Fibroblast of skin of abdomen (primary cell): ENCODE measurements around the gene EHD1.
A peak's percentile ranks its signal among the peaks of the same experiment; 100 is the strongest.
"Not testable (repeated sequence)": the region's sequence is repeated elsewhere in the genome, so short reads cannot be mapped to it uniquely, and the experiment has no call there.

Experiments used
- DNase-seq: peaks from one replicate; pipeline ENCODE4 v3.0.0-alpha.2; 2013

Gene EHD1

GRCh38 chr11:64823568-64824119 lies 54.8 kb downstream of the EHD1 start:
- DNase-seq = no peak

DNA sequence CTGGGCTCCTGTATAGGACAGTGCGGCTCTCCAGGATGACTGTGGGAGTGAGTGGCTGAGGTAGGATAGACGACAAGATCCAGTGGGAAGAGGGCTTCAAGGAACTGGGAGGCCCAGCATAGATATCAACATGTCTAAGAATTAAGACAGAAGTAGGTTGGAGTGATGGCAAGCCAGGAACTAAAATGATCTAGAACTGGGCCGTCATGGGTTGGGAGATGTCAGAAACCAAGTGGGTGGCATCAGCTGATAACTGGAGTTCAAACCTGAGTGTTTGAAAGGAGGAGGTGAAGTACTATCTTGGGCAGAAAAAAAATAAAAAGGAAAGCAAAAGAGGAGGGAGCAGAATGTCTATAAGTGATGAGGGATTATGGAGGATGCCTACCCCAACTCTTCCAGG lies 60.9 kb downstream of the EHD1 start:
- DNase-seq = no peak

GRCh38 chr11:64815433-64815832 lies 63.0 kb downstream of the EHD1 start:
- not testable (repeated sequence) for DNase-seq

DNA sequence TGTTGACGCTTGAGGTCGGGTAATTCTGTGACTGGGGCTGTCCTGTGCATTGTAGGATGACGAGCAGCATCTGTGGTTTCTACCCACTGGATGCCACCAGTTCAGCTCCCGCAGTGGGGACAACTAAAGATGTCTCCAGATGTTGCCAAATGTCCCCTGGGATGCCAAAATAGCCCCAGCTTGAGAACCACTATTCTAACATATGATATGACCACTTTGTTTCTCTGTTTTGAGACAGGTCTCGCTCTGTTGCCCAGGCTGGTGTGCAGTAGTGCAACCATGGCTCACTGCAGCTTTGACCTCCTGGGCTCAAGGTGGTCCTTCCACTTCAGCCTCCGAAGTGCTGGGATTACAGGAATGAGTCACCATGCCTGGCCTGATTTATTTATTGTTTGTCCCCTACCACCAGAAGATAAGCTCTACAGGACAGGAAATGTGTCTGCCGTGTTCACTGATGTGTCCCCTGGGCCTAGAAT lies 63.7 kb downstream of the EHD1 start:
- DNase-seq = no peak

GRCh38 chr11:64813826-64814225 lies 64.6 kb downstream of the EHD1 start:
- DNase-seq = no peak

DNA sequence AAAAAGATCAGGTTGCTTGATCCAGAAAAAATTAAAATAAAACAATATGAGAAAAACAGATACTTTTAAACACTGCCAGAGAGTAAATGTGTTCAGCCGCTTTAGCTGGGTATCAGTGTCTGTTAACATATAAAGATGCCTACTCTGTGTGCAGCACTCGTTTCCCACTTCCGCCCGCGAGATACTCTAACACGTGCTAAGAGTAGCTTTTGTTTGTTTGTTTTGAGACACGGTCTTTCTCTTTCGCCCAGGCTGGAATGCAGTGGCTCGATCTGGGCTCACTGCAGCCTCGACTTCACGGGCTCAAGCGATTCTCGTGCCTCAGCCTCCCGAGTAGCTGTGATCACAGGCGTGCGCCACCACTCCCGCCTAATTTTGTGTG lies 67.5 kb downstream of the EHD1 start:
- DNase-seq = no peak

DNA sequence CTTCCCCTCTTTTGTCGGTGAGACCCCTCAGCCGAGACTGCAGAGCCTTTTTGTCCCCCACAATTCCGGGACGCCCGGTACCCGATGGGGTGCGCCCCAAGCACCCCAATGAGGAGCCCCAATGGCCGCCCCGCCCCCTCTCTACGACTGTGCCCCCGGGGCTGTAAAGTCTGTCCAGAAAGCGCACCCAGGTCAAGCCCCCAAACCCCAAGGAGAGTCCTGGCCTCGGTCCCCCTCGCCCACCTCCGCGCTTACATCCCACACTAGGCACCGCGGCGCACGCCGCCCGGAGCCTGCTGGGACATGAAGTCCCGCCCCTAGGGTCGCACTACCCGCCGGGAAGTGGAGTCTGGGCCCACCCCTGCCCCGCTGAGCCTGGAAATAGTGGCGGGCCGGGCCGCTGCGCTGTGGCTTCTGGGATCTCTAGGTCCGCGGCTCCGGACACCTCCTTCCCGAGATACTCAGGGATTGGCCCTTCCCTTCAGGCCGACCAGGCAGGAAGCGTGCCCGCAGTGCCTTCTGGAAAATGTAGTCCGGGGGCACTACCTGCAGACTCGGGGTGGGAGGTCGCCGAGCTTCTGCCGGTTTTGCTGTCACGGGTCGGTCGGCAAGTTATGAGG lies 68.0 kb downstream of the EHD1 start, which contains the start of gene MEN1:
Gene MEN1 (minus strand): TSS at position 281 of the 620 bp plus-strand sequence. CDS start 442 bp downstream, outside the sequence.
- peak; percentile 96 for DNase-seq

DNA sequence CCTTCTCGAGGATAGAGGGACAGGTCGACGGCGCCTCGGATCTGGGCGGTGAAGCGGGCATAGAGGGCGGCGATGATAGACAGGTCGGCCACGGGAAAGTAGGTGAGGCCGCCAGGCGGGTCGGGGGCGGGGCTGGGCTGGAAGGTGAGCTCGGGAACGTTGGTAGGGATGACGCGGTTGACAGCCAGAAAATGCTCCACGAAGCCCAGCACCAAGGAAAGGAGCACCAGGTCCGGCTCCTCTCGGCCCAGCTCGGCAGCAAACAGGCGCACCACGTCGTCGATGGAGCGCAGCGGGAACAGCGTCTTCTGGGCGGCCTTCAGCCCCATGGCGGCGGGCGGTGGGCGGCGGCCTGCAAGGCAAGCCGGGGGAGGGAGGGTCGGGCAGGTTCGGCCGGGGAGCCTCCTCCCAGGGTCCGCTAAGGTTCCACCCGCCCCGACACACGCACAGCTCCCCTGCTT lies 68.6 kb downstream of the EHD1 start:
- DNase-seq = no peak

DNA sequence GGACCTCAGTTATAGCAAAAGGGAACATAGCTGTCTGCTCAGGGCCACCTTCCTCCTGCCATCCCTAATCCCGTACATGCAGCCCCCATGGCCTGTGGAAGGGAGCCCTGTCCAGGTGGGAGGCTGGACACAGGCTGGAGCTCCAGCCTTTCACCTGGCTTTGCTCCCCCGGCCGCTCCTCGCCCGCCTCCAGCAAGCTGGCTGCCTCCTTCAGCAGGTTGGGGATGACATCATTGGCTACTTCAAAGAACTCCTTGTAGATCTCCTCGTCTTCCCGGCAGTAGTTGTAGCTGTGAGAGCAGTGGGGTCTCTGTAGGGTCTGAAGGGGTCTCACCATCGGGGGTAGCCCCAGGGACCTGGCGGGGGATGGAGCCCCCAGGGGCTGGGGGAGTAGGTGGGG lies 72.9 kb downstream of the EHD1 start:
- no peak for DNase-seq

- DNase-seq = no peak
Measured at GRCh38 chr11:64804346-64805210, 73.8 kb downstream of the EHD1 start.

- DNase-seq = no peak
Measured at GRCh38 chr11:64803846-64804345, 74.5 kb downstream of the EHD1 start.

- peak; percentile 84 for DNase-seq
Measured at GRCh38 chr11:64803158-64803845, 75.1 kb downstream of the EHD1 start, which contains the start of gene MAP4K2. MAP4K2 (minus strand) TSS chr11:64803214; CDS start chr11:64803149, 65 bp downstream.

- no peak for DNase-seq
Measured at GRCh38 chr11:64802370-64803157, 75.9 kb downstream of the EHD1 start.
